Right renal cortex interstitium (tissue), 3 donors: ENCODE results near the gene DGKE. TPM values are rescaled to one million over a fixed set of nuclear protein-coding genes. Genes with fewer than 3 reads are reported as not detected.

Experiments
- DNase-seq, 3 donors: peaks; one replicate each; pipeline ENCODE4 v3.0.0-alpha.2; 2013; ENCODE audit warnings: low read depth in 3 of 3, low spot score in 2 of 3
- polyA plus RNA-seq, 3 donors: library from polyadenylated mRNA; unstranded; fragments of 120-200 nt; gene quantifications; one replicate each; pipeline ENCODE4 v1.2.1, GENCODE V29; 2013; ENCODE audit not compliant: insufficient read length in 3 of 3

The DGKE gene
- polyA plus RNA-seq, 3 donors: 3.2 to 3.5 (median 3.4) TPM

GRCh38 chr17:56886288-56886731 is 52.4 kb downstream of the DGKE start:
- no peak for DNase-seq

DNA sequence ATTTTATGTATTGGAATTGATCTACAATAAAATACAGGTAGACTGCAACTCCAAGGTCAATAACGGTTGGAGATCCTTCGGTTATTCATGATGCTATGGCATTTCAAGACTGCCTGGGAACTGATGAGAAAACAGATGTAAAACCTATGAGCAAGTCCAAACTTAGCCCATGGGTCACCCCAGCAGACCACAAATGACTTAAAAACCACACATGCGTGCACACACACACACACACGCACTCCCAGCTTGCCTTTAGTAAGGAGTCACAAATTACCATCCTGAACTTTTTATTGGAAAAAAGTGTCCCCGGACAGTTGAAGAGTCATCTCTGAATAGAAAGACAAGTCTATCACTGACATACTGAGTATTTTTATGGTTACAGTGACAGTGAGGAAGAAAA is 53.2 kb downstream of the DGKE start:
- DNase-seq: no peak

GRCh38 chr17:56887552-56888467 is 53.9 kb downstream of the DGKE start:
- no peak for DNase-seq

DNA sequence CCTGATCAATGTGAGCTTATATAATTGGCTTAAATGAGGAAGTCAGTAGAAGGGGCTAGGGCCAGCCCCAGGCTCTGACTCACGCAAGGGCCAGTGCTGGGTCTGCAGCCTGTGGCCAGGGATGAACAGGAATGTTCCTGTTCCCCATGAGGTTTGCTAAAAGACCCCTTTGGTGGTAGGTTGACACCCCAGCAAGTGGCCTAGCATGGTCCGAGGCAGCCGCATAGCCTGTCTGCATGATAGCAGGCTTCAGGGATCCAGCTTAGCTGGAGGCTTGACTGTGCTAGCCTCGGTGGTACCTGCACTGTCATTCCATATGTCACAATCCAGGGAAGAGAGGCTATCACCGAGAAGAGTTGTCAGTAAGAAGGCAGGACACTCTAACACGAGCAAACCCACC is 56.4 kb downstream of the DGKE start:
- no peak for DNase-seq

- no peak for DNase-seq
Observed at GRCh38 chr17:56890906-56891674, 57.1 kb downstream of the DGKE start.

- DNase-seq: no peak
Observed at GRCh38 chr17:56891751-56892150, 57.8 kb downstream of the DGKE start.

- DNase-seq: no peak
Observed at GRCh38 chr17:56892333-56892732, 58.4 kb downstream of the DGKE start.

DNA sequence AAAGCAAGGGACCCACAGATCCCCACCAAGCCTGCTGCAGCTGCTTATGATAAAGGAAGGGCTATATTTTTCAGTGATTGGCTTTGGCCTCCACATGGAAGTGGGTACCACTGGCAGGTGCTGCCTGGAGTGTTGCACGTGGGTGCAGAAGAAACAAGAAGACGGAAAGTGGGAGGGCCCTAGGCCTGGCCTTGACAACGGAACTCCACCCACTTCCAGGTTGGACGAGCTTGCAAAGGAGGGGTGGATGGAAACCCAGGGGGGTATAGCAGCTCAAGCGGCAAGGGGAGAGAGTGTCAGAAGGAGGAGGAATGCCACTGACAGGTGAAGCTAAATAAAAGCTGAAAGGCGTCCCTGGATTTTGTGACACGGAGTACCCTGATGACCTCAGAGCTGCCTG is 59.6 kb downstream of the DGKE start:
- no peak for DNase-seq

DNA sequence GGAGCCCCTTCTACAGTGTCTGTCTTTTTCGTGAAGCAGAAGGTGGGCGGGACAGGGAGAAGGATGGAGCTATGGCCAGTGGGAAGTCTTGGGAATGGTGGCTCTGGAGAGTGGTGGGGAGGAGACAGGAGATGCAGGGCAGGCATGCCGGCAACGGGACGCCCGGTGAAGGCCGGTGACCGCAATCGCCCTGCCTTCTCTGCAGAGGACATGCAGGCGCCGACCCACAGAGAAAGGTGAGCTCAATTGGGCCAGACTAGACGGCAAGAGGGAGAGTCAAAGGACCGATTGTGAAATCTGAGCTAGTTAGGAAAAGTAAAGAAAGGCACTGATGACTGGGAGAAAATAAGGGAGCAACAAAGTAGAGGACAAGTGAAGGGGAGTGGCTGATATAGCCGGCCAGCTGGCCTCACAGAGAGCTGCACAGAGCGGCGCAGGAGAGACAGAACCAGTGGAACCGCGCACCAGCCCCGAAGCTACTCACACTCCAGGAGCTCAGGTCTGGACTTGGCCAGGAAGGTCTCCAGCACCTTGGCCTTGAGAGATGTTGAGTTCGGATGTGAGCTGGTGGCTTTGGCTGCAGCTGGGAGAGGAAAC is 61.0 kb downstream of the DGKE start:
- no peak for DNase-seq

DNA sequence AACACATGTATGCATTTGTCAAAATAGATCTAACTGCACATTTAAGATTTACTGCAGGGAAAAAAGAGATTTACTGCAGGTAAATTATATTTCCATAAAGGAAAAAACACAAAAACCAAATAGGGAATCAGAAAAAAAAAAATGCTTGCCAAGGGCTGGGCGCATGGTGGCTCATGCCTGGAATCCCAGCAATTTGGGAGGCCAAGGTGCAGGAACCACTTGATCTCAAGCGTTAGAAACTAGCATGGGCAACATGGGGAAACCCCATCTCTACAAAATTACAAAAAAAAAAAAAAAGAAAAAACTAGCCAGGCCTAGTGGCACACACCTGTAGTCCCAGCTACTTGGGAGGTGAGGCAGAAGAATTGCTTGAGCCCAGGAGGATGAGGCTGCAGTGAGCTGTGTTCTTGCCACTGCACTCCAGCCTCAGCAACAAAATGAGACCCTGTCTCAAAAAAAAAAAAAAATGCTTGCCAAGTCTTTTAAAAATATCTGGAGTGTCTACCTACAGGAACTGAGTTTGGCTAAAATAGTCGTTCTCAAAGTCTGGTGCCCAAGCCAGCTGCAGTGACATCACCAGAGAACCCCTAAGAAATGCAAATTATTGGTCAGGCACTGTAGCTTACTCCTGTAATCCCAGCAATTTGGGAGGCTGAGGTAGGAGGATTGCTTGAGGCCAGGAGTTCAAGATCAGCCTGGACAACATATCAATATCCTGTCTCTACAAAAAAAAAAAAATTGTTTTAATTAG is 62.4 kb downstream of the DGKE start:
- no peak for DNase-seq

GRCh38 chr17:56896968-56897359 is 63.0 kb downstream of the DGKE start:
- DNase-seq: no peak

- no peak for DNase-seq
Observed at GRCh38 chr17:56897646-56898424, 63.9 kb downstream of the DGKE start.

GRCh38 chr17:56898874-56899273 is 64.9 kb downstream of the DGKE start:
- no peak for DNase-seq

DNA sequence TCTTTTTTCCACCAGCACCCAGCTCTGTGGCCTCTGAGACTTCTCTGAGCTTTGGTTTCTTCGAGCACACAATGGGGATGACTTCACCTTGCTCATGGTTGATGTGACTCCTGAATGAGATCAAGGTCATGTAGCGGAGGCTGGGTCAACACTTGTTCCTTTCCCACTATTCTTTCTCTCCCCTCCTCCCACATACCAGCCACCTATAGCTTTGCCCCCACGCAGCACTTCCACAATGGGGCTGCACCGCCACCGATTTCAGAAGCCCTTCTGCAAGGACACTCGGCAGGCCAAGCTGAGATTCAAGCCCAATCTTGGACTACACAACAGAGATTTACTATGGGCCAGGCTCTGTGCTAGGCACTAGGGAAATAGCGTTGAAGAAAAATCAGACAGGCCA is 65.5 kb downstream of the DGKE start:
- no peak for DNase-seq

DNA sequence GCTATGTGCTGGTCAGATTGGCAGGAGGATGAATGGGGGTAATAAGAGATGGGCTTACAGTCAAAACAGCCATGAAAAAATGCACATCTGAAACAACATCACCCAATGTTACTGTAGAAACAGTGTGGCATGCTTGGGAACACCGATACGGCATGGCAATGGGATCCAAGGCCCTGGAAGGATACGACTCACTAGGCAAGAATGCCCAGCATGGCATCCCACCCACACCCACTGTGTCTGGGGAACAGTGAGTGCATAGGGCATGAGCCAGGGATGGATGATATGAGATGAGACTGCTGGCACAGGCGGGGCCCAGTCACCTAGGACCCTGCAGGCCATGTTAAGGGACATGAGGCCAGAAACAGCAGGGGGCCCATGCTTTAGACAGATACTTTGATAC is 68.4 kb downstream of the DGKE start:
- DNase-seq: no peak

DNA sequence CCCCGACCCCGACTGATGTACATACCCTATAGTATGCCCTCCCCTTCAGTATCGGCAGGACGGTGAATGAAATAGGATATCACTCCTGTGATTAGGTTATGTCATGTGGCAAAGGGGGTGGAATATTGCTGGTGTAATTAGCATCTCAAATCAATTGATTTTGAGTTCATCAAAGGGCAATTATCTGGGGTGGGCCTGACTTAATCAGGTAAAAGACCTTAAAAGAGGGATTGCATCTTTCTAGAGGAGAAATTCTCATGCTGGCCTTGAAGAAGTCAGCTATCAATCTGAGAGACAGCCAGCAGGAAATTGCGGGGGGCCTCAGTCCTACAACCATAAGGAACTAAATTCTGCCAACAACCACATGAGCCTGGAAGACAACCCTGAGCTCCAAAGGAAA is 69.6 kb downstream of the DGKE start:
- no peak for DNase-seq

- DNase-seq: no peak
Observed at GRCh38 chr17:56908001-56908542, 74.1 kb downstream of the DGKE start.

DNA sequence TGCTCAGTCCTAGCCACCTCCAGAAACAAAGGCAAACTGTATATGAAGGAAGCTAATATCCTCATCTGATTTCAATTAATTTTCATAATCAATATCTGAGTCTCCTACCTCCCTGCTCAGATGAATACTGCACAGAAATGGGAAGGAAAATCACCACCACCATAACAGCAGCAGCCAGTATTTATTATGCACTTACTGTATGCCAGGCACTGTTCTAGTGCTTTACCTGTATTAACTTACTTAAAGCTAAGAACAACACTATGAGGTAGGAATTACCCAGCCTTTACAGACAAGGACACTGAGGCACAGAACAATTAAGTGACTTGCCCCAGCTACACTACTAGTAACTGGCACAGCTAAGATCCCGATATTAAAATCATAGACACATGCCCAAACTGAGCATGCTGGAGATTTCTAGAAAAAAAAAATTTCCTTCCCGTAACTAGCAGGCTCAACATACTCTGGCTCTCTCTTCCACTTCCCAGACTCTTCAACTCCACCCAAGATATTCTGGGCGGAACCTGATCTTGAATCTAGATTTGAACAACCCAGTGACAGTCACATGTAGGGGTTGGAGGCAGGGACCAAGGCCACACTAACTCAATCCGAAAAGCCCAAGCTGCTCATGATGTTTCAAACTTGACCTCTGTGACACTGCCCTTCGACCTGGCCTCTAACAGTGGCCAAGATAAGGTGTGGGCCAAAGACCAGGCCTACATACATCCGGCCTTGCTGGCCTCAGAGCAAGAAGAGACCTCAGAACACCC is 76.0 kb downstream of the DGKE start:
- no peak for DNase-seq
